ENCODE results near the gene NOTCH2. TPM values are rescaled to one million over a fixed set of nuclear protein-coding genes. Genes with fewer than 3 reads are reported as not detected.
"Not testable (repeated sequence)": the region's sequence is repeated elsewhere in the genome, so short reads cannot be mapped to it uniquely, and the experiment has no call there.

Gene NOTCH2
- 10 to 100 TPM; 32.4 to 75.2 (median 49.0) TPM for total RNA-seq
- long read RNA-seq, partial matches to known transcripts = 0 of 5 reads
- long read RNA-seq, other reads (novel, unspliced or antisense) = 5 of 5 reads

DNA sequence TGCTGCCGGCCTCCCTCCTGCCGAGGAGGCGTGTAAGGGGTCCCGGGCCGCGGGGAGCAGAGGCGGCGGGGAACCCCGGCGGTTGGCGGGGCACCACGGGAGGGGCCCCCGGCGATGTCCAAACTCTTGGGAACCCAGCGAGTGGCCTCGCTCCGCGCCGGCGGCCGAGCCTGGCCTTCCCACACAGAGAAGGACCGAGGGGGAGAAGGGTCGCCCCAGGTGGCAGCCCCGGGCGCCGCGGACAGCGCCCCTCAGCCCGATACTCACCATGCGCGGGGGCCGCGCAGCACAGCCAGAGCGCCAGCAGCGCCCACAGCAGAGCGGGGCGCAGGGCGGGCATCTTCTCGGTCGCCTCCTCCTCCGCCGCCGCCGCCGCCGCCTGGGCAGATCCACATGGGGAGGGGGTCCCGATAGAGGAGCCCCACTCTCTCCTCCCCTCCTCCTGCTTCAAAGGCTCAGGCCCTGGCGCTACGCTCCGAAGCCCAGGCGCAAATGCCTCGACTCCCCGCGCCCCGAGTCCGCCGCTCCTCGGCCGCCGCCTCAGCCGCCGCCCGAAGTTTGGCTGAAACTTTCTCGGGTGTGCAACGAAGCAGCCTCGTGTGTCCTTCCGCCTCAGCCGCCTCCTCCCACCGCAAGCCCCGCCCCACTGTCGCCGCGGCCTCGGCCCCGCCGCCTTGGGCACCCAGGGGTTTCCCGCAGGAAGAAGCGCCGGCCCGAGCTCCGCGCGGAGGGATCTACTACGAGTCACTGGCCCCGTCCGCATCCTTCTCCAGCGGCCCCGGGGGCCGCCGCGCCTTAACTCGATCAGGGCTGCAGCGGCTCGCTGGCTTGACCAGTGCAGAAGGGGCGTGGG, at the start of gene NOTCH2:
Gene NOTCH2 (minus strand): TSS at position 596 of the 853 bp plus-strand sequence. CDS start 256 bp downstream, at position 340.
- intact Hi-C loops (cut with DNase I); H3K27me3 ChIP-seq; H3K36me3 ChIP-seq; H3K4me1 ChIP-seq; H3K9me3 ChIP-seq: not testable (repeated sequence)
- ATAC-seq (peak; percentile 82 to 93 (median 86)), DNase-seq (peak; percentile 70 to 77 (median 72))
- peak within 1 kb of the TSS; percentile 55 to 66 (median 59) for H3K4me3 ChIP-seq
- peak within 1 kb of the TSS; percentile 60 to 73 (median 73) for H3K27ac ChIP-seq
- WGBS (ENCODE audit: insufficient coverage, low coverage, low lambda C conversion rate, missing lambda C conversion rate) = no CpG with 5 or more reads among the region's 95 CpGs

GRCh38 chr1:120117371-120118177, 48.1 kb upstream of the NOTCH2 start:
- H3K4me1 ChIP-seq; H3K4me3 ChIP-seq; H3K27ac ChIP-seq; intact Hi-C loops (cut with DNase I); H3K9me3 ChIP-seq; H3K27me3 ChIP-seq; H3K36me3 ChIP-seq: not testable (repeated sequence)
- DNase-seq = peak; percentile 79 to 87 (median 84)
- WGBS (ENCODE audit: insufficient coverage, low coverage, low lambda C conversion rate, missing lambda C conversion rate) = 9% methylated on average over 2 of the region's 4 CpGs
- ATAC-seq = peak; percentile 81 to 90 (median 86)

DNA sequence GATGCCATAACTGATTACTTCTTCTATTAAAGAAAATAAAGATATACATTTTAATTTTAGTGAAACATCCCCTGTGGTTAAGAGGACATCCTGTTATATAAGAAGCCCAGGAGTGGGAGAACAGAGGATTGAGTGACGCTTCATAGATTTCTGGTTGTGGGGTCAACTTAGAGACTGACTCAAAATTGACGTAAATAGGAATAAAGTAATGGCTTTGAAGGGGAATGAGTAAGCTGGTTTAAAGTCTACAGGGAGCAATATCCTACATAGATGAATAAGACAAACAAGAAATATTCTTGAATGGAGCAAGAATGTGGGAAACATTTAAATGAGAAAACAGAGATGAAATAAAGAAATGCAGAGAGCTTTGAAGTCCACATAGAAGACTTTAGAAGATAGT, 46.6 kb upstream of the NOTCH2 start:
- H3K36me3 ChIP-seq; H3K4me3 ChIP-seq; intact Hi-C loops (cut with DNase I); H3K9me3 ChIP-seq; H3K27me3 ChIP-seq; H3K27ac ChIP-seq; DNase-seq; ATAC-seq; H3K4me1 ChIP-seq: not testable (repeated sequence)
- WGBS (ENCODE audit: insufficient coverage, low coverage, low lambda C conversion rate, missing lambda C conversion rate) = 67% methylated on average over 2 of the region's 2 CpGs

GRCh38 chr1:120113134-120113533, 43.7 kb upstream of the NOTCH2 start:
- intact Hi-C loops (cut with DNase I) = not testable (repeated sequence)
- ATAC-seq = peak in 3 of 4 donors; percentile 7 to 54 (median 19)
- WGBS (ENCODE audit: insufficient coverage, low coverage, low lambda C conversion rate, missing lambda C conversion rate) = no CpG with 5 or more reads among the region's 3 CpGs

DNA sequence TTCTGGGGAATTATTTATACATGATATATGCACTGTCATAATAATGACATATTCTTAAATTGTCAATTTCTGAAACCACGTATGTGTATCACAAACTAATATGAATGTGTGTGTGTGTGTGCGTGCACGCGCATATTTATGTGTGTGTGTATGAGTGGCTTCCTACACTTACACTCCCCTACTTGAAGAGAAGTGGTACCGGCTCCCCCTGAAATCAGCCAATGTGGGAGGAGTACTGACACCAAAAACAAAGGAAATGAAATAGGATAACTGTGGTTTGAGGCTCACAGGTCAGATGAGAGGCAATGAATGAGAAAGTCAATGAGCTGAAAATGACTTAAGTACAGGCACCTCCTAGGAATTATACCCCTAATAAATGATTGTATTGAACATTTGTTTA, 42.8 kb upstream of the NOTCH2 start:
- H3K27me3 ChIP-seq; H3K9me3 ChIP-seq; ATAC-seq; H3K4me1 ChIP-seq; H3K27ac ChIP-seq; intact Hi-C loops (cut with DNase I); H3K36me3 ChIP-seq; DNase-seq; H3K4me3 ChIP-seq: not testable (repeated sequence)
- WGBS (ENCODE audit: insufficient coverage, low coverage, low lambda C conversion rate, missing lambda C conversion rate) = 82% methylated on average over 5 of the region's 5 CpGs

More at GRCh38 chr1:120113134-120113533, 43.7 kb upstream of the NOTCH2 start:
- not testable (repeated sequence) for H3K27ac ChIP-seq, H3K9me3 ChIP-seq, H3K4me3 ChIP-seq, H3K27me3 ChIP-seq, DNase-seq, H3K4me1 ChIP-seq, H3K36me3 ChIP-seq

- no CpG with 5 or more reads among the region's 3 CpGs for whole genome bisulfite sequencing (ENCODE audit: insufficient coverage, low coverage, low lambda C conversion rate, missing lambda C conversion rate)
- H3K27me3 ChIP-seq; DNase-seq; H3K4me1 ChIP-seq; H3K27ac ChIP-seq; intact Hi-C loops (cut with DNase I); H3K36me3 ChIP-seq; H3K4me3 ChIP-seq; H3K9me3 ChIP-seq: not testable (repeated sequence)
- ATAC-seq = peak in 2 of 4 donors; percentile 37 to 90
Observed at GRCh38 chr1:120111771-120112170, 42.3 kb upstream of the NOTCH2 start.

- H3K27me3 ChIP-seq; H3K36me3 ChIP-seq; H3K27ac ChIP-seq; intact Hi-C loops (cut with DNase I); H3K4me1 ChIP-seq; H3K4me3 ChIP-seq; DNase-seq; H3K9me3 ChIP-seq: not testable (repeated sequence)
- peak in 1 of 4 donors; percentile 32 for ATAC-seq
- no CpG with 5 or more reads among the region's 2 CpGs for WGBS (ENCODE audit: insufficient coverage, low coverage, low lambda C conversion rate, missing lambda C conversion rate)
Observed at GRCh38 chr1:120111008-120111407, 41.5 kb upstream of the NOTCH2 start.

GRCh38 chr1:120109656-120110055, 40.2 kb upstream of the NOTCH2 start:
- H3K27me3 ChIP-seq; H3K36me3 ChIP-seq; H3K27ac ChIP-seq; H3K4me1 ChIP-seq; H3K4me3 ChIP-seq; H3K9me3 ChIP-seq; intact Hi-C loops (cut with DNase I); DNase-seq: not testable (repeated sequence)
- peak in 1 of 4 donors; percentile 17 for ATAC-seq
- WGBS (ENCODE audit: insufficient coverage, low coverage, low lambda C conversion rate, missing lambda C conversion rate) = 83% methylated on average over 2 of the region's 9 CpGs

DNA sequence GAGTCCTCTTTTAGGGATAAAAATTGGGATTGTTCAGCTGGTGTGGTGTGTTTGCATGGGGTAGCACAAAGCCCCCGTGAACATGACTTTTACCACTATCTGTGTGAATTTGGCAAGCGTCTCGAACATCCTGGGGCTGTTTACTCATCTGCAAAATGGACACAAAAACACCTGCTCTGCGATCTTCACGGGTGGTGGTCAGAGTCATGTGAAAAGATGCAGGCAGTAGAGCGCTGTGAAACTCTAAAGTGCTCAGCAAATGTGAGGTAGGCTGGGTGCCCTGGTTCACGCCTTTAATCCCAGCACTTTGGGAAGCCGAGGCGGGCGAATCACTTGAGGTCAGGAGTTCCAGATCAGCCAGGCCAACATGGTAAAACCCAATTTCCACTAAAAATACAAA, 39.7 kb upstream of the NOTCH2 start:
- H3K27me3 ChIP-seq; H3K27ac ChIP-seq; ATAC-seq; intact Hi-C loops (cut with DNase I); DNase-seq; H3K4me3 ChIP-seq; H3K9me3 ChIP-seq; H3K4me1 ChIP-seq; H3K36me3 ChIP-seq: not testable (repeated sequence)
- WGBS (ENCODE audit: insufficient coverage, low coverage, low lambda C conversion rate, missing lambda C conversion rate) = 100% methylated on average over 1 of the region's 10 CpGs

GRCh38 chr1:120105288-120105687, 35.8 kb upstream of the NOTCH2 start:
- ATAC-seq; H3K4me3 ChIP-seq; H3K9me3 ChIP-seq; DNase-seq; H3K27me3 ChIP-seq; H3K36me3 ChIP-seq; H3K4me1 ChIP-seq; H3K27ac ChIP-seq; intact Hi-C loops (cut with DNase I): not testable (repeated sequence)
- WGBS (ENCODE audit: insufficient coverage, low coverage, low lambda C conversion rate, missing lambda C conversion rate) = 78% methylated on average over 1 of the region's 2 CpGs

DNA sequence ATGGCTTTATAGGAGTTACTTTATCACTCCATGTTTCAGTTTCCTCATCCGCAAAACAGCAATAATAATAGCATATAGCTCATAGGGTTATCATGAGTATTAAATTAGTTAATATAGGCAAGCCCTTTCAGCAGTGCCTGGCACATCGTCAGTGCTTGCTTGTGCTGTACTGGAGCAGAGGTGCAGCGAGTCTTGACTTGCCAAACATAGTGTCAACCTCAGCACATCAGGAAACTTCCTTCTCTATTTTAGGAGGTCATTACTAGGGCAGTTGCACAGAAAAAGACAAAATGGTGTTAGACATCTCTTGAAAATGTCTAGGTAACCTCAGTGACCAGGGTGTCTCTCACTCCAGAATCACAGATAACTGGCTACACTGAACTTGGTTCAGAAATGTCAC, 34.3 kb upstream of the NOTCH2 start:
- no CpG with 5 or more reads among the region's 3 CpGs for WGBS (ENCODE audit: insufficient coverage, low coverage, low lambda C conversion rate, missing lambda C conversion rate)

More for the DNA sequence above, 34.3 kb upstream of the NOTCH2 start:
- intact Hi-C loops (cut with DNase I); H3K4me3 ChIP-seq; H3K9me3 ChIP-seq; H3K4me1 ChIP-seq; H3K27me3 ChIP-seq; H3K27ac ChIP-seq; DNase-seq; H3K36me3 ChIP-seq: not testable (repeated sequence)
- ATAC-seq = peak in 3 of 4 donors; percentile 13 to 58 (median 35)

All from right lobe of liver (tissue), 6 donors.